Stimulated activated CD4-positive, alpha-beta T cell treated with anti-CD3 and anti-CD28 coated beads, Interleukin-1b, Interleukin-23, amount 100 ng/mL, for 4 hours (primary cell): ENCODE data around the gene SEC24D.

Experiments
- DNase-seq, 2 donors: peaks; one replicate each; pipeline ENCODE4 v3.0.0-alpha.2; 2020; ENCODE audit warnings: low read depth in 2 of 2

Gene SEC24D

DNA sequence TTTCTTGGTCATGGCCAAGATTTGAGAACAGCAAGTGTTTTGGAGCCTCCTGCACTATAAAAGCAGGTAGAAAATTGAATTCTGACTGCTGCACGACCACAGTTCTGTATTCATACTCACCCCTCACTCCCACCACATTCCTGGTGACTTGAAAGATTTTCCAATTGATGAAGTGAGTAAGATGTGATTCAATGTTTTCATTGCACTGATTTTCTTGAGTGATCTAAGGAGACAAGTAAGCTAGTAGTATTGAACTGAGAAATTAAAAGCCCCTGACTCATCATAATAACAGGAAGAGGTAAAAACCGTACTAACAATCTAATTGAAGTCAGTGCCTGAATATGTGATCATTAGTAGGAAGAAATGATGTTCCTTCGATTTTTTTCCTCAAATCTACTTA, 6.1 kb upstream of the SEC24D start:
- no peak for DNase-seq

- DNase-seq = no peak
Measured at GRCh38 chr4:118839221-118839927, 3.4 kb upstream of the SEC24D start.

DNA sequence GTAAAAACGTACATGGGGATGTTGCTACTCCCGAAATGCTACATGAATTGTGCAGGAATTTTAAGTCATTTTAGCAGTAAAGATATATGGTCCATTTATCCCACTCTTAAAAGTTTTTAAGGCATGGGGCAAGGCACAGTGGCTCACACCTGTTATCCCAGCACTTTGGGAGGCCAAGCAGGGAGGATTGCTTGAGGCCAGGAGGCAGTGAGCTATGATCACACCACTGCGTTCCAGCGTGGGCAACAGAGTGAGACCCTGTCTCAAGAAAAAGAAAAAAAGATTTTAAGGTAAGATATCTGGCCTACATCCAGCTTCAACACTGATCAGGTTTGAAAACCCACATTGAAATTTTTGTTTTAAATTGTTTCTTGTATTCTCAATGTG, 1.2 kb upstream of the SEC24D start:
- DNase-seq = no peak

DNA sequence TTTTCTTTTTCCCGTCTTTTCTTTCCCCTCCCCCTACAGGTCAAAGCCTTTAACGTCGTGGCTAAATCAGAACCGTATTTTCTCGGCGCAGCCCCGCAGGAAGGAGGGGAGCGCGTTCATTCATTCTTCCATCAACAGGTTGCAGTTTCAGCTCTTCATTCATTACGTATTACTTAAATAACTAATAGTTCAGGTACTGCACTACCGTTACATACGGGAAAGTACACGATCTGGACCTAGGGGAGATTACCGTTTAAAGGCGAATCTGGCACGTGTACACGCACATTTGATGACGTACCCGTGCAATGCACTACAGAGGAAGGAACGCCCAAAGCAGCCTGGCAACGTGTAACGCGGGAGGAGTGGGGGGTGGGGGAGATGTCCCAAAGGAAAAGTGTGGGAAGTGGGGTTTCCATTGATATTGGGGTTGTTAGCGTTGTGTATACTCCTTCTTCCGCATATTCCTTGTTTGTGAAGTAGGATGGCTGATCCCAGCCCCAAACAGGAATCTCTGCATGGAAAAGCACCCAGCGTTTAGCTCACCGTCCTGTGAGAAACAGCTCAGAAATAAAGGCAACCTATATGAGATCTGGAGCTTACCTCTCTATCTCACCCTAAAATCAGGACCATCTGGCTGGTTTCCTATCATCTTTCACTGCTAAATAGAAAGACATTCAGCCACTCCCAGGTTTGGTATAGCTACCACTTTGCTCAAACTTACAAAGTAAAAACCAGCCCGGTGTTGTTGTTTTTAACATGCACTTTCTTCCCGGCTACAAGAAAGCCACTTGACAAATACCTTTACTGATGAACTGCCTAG, 585 bp upstream of the SEC24D start:
- peak; percentile 36 to 42 for DNase-seq

- DNase-seq = peak in 1 of 2 donors; percentile 24
Measured at GRCh38 chr4:118834960-118835569, 861 bp downstream of the SEC24D start.

DNA sequence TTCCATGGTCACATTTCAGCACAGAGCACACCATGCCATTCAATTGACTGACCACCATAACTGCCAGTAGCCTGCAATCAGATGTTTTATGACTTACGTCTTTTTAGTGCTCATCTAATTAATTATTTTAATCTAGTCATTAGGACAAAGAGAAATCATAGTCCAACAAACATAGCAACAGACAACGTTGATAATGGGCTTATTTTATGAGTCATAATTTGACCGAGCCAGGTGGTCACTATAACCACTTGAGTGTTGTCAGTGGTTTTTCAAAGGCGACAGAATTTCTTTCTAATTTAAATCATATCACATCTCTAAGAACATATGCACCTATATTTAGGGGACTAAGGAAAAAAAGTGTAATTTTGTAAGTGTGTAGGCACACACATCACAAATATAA, 1.9 kb downstream of the SEC24D start:
- DNase-seq = no peak

DNA sequence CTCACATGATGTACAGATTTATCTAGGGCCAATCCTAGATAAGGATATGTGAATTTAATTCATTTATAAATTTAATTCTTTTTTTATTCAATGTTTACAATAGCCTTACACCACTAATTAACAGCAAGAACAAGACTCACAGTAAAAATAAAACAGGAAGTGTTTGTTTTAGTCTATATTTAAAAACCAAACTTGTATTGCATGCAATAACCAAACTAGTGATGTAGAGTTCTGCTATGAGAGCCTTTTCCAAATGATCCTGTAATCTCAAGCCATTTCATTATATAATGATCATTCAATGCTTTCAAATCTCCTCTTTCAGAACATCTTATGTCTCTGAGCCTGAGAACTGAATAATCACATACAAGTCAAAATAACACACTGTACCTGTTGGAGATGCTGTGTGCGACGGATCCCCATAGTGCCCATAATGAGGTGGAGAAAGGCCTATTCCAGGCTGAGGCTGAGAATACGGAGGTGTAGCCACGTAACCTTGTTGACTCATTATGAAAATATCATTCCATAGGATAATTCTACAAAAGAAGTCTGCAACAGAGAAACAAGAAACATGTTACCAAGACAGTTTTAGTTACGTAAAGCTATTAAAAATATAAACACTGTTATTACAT, 2.6 kb downstream of the SEC24D start:
- DNase-seq = no peak

DNA sequence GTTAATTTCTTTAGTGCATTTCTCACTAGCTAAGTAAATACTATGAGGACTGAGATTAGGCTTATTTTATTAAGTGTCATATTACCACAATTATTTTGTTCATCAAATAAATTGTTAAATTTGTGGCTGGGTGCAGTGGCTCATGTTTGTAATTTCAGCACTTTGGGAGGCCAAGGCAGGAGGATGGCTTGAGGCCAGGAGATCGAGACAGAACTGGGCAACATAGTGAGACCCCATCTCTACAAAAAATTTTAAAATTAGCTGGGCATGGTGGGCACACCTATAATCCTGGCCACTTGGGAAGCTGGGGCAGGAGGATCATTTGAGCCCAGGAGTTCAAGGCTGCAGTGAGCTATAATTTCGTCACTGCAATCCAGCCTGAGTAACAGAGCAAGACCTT, 6.8 kb downstream of the SEC24D start:
- no peak for DNase-seq

- no peak for DNase-seq
Measured at GRCh38 chr4:118826723-118827444, 9.0 kb downstream of the SEC24D start.

- DNase-seq = no peak
Measured at GRCh38 chr4:118825799-118826198, 10.1 kb downstream of the SEC24D start.

DNA sequence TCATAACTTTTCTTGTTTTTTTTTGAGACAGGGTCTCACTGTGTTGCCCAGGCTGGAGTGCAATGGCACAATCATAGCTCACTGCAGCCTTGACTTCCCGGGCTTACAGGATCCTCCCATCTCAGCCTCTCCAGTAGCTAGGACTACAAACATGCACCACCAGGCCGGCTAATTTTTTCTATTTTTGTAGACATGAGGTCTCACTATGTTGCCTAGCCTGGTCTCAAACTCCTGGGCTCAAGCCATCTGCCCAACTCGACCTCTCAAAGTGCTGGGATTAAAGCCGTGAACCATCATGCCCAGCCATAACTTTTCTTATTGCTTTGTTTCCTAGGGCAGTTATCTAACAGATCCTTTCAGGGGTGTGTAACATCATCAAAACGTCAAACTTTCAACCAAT, 11.8 kb downstream of the SEC24D start:
- DNase-seq = no peak

DNA sequence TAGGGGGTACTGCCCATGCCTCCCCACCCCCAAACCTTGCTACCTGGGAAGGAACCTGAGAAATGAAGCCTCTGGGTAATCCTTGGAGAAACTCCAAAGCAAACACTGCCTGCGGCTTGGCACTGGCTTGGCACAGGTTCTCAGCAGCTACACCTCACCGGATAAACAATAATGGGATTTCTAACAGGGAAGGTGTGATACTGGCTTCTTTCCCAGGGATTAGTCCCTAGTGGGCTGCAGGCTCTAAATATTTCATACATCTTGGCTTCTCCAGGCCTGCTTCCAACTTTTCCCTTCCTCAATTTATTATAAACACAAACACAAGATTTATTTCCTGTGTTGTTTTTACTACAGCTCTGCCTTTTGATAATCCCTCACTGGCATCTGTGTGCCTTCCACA, 12.5 kb downstream of the SEC24D start:
- no peak for DNase-seq

DNA sequence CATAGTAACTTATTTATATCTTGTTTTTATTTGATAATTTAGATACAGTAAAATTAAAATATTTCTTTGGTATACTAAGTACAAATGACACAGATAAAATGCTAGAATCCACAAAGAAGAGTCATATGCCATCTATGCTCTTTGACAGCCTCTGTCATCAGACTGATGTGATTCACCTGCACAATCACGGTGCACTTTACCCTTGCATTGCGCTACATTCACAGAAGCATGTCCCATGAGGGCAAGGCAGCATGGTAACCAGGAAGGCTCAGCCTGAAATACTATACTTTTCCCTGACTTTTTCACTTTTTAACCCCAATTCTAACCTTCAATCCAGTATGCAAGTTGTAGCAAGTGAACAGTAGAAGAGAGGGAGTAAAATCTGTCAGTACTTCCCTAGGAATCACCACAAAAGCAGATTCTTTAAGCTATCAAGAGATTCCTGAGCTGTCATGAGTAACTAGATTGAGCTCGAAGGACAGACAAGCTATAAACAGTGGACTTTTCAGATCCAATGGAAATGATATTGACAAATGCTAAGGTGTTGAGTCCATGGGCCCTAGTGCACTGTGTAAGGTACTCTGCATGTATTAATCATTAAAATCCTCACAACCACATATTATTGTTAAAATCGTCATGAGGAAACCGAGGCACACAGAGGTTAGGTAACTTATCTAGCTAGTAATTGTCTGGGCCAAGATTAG, 14.2 kb downstream of the SEC24D start:
- DNase-seq = no peak

DNA sequence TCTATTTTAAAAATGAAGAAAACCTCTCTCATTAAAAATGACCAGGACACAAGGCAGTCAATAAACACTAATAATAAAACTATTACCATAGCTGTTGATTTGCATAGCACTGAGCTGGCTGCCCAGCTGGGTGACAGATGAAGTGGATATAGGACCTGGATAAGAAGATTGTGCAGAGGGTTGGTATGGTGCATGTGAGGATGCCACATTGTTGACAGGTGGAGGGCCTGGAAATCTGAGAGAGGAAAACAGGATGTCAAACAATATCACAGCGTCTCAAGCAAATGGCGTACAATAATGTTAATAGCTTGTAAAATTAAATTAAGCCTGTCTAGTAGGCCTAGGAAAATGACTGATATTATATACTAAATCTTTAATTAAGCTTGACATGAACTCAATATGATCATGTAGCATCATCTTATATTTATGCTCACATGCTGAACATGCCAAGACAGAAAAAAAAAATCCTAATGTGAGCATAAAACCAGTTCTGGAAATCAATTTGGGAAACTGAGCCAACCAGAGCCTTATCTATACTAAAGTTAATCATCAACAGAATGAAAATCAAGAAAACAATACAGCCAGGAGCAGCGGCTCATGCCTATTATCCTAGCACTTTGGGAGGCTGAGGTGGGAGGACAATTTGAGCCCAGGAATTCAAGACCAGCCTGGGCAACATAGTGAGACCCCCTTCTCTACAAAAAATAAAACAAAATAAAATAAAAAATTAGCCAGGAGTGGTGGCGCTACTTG, 18.6 kb downstream of the SEC24D start:
- no peak for DNase-seq

DNA sequence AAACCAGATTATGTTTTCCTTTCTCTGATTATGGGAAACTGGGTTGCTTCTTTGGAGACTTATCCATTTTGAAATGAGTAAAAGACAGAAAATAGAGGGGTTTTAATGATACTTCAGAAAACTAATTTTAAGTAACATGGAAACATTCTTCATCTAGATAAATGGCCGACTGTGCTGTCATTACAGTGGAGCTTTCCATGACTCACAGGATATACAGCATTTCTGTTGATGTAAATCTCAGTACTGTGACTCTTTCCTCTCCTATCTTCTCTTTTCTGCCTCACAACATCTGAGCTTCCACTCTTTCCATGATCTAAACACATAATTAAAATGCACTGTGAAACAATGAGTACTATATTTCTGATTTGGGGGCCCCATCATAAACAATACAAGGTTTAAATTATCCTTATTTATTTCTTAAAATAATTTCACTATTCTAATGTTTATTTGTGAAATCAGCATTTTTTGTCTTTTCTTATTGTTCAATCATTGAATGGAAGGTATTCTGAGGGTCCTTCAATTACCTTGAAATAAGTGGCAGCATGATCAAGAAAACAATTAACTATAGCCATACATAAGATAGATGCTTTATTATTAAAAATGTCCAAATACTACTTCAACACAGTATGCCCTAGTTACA, 19.3 kb downstream of the SEC24D start:
- DNase-seq = no peak

GRCh38 chr4:118814891-118815290, 21.0 kb downstream of the SEC24D start:
- no peak for DNase-seq

- DNase-seq = no peak
Measured at GRCh38 chr4:118814058-118814457, 21.9 kb downstream of the SEC24D start.

GRCh38 chr4:118813561-118813960, 22.4 kb downstream of the SEC24D start:
- DNase-seq = no peak

- DNase-seq = no peak
Measured at GRCh38 chr4:118811832-118812231, 24.1 kb downstream of the SEC24D start.
